ENCODE measurements around the gene CTAGE8.
"Not testable (repeated sequence)": the region's sequence is repeated elsewhere in the genome, so short reads cannot be mapped to it uniquely, and the experiment has no call there.

CTAGE8 gene

GRCh38 chr7:144255471-144255897 is 13.6 kb downstream of the CTAGE8 start:
- no peak for DNase-seq

DNA sequence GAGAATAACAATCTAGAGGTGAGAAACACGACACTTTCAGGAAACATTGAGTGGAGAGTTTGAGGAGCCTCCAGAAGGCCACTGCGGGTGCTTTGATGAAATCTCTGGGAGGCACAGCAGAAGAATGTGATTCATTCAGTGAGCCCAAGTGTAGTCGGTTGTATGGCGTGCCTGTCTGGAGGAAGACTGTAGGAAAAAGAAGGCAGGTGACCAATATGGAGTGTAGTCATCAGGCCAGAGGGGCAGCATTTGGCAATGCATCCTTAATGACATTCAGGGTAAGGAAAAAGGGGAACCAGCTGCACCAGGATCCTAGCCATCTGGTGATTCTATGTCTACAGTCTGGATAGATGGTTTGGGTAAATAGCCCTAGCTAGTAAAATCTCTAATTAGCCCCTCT is 16.8 kb downstream of the CTAGE8 start:
- not testable (repeated sequence) for DNase-seq

DNA sequence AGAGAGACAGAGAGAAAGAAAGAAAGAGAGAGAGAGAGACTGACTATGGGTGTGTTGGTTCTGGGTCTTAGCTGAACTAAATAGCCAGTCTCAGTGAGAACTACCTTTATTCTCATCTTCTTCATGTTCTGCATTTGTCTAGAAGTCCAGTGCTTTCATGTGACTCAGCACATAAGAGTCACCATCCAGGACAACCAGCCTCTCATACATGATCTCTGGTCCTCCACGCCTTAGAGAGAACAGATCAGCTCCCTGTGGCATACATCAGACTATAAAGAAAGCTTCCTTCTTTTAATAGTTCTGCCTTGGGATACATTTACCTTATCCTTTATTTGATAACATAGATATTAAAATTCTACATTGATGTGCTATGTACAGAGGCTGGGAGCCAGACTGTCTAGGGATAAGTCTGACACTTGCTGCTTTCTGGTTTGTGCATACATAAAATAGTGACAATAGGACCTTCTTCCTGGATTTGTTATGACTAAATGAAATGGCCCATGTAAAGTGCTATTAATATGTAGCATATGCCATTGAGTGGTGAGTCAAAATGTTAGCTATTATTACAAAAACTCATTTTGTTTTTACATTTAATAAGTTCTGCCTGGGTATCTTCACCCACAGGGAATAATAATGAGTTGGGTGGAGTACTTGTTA is 21.3 kb downstream of the CTAGE8 start:
- DNase-seq, result not testable (repeated sequence)

DNA sequence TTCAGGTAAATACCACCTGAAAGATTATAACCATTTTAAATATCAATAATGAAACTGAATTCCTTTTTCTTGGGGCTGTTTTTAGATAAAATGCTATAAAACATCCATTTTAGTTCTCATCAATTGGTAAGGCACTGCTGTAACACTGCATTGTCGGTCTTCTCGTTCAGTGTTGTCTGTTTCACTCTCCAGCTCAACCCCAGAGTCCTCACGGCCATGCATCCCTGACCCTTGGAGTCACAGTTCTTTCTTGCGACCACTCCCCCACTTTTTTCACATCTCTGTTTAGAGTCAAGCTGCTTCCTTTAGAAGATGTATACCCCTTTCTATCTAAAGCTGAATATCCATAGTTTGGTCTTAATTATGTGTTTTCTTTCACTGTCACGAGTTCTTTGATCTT is 22.1 kb downstream of the CTAGE8 start:
- not testable (repeated sequence) for DNase-seq

GRCh38 chr7:144245372-144245771 is 23.7 kb downstream of the CTAGE8 start:
- not testable (repeated sequence) for DNase-seq

DNA sequence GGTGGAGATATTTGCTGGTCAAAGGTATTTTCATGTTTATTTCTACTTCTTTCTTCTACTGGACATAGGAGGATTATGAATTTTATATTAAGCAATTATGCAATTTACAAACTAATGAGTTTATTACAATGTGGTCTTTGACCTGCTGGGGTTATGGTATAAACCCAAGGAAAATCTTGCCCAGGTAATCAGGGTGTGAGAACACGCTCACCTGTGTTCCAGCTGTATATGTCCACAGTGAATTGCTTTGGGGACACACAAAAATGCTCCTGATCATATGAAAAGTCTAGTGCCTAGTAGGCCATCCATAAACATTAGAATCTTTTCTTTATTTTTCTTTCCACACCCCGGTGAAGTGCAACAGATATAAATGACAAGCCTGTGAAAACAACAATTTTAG is 29.7 kb downstream of the CTAGE8 start, which contains the start of gene OR2A42:
Gene OR2A42, minus strand, starts transcription at position 241 of the 400 bp plus-strand sequence. CDS start 6,762 bp downstream, outside the sequence.
- DNase-seq, result not testable (repeated sequence)

GRCh38 chr7:144238530-144239082 is 30.5 kb downstream of the CTAGE8 start:
- DNase-seq, result not testable (repeated sequence)

DNA sequence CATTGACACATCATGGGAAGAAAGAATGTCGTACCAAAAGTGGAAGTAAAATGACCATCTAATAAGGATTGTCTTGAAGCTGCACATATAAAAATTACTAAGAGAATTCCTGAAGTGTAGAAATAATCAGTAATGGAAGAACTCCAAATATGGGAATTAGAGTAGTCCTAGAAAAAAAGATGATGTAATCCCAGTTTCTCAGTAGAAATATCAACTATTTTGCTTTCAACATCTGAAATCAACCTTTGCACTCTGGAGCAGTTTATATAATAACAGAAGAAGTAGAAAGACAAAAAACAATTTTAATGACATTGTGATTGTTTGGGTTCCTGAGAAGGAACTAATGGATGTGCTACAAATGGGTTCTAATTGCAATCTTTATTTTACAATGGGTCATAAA is 36.0 kb downstream of the CTAGE8 start:
- DNase-seq, result not testable (repeated sequence)

DNA sequence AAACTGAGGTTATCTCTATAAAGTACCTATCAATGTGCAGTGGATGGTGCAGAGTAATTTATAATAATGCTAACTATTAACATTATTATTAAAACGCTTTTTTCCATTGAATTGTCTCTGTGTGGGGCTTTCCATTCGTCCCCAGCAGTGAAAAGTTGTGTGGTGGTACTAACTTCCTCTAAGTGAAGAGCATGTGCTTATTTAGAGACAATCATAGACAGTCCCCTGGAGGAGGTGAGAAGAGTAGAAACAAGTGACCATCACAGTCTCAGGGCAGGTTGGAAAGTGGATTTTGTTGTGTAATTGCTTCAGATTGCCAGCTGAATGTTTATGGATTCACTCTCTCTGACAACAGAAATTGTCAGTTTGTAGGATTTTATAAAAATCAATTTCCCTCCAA is 38.1 kb downstream of the CTAGE8 start:
- not testable (repeated sequence) for DNase-seq

DNA sequence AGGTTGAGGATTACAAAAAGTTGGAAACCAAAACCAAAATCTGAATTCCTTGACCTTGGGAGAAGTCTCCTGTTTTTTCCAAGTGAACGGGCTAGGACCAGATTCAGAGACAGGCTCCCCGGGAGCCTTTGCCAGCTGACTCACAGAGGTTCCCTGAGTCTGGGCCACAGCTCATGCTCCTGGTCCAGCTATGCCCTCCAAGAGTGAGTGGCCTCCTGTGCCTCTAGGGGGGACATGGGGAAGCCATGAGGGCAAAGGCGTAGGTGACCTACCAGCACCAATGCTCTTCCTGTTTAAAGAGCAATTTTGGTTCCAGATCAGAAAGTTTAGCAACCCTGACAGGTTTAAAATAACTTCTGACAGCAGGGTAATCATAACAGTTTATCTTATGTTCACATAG is 40.3 kb downstream of the CTAGE8 start:
- not testable (repeated sequence) for DNase-seq

DNA sequence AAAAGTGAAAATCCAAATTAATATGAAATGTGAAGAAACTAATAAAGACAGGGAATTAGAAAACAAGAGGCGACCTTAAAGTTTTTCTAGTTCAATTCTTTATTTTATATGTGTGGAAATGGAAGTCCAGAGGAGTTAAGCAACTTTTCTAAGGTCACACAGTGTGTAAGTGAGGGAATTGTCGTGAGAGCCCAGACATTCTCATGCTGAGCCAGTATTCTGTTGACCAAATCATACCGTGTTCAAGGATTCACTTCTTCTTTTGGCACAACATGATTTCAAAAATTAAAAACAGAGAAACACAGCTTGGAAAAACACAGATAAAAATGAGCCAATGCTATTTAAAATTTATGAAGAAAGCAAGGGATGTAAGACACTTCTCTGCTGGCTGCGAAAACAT is 42.2 kb downstream of the CTAGE8 start:
- not testable (repeated sequence) for DNase-seq

GRCh38 chr7:144223675-144224074 is 45.4 kb downstream of the CTAGE8 start:
- not testable (repeated sequence) for DNase-seq

DNA sequence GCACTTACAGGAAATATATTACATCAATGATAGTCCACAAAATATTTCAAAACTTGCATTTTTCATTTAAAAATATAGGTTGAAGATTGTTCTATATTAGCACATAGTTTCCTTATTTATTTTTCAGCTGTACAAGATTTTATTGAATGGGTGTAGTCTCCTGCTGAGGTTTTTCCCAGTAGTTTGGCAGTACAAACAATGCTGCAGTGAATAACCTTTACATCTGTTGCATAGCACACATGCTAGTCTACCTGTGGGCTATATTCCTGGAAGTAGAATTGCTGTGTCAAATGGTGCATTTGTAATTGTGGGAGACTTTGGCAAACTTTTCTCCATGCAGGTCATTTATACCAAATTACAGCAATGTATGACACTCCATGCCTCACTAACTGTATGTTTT is 48.6 kb downstream of the CTAGE8 start:
- DNase-seq, result not testable (repeated sequence)

DNA sequence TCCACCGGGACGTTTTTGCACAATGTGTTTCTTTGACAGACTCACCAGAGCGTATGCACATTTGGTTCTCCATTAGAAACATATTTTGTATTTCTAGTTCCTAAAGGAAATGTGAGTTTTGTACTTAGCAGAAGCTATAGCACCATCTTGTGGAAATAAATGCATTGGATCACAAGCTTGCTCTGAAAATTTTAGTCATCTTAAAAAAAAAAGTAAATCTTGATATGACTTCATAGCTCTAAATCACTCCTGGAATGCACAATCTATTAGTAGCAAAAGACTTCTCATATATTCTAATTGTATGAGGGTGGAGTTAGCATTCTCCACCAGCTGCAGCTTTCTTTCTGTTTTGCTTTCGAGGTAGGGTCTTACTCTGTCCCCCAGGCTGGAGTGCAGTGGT is 49.9 kb downstream of the CTAGE8 start:
- not testable (repeated sequence) for DNase-seq

GRCh38 chr7:144218581-144218980 is 50.5 kb downstream of the CTAGE8 start:
- DNase-seq, result not testable (repeated sequence)

DNA sequence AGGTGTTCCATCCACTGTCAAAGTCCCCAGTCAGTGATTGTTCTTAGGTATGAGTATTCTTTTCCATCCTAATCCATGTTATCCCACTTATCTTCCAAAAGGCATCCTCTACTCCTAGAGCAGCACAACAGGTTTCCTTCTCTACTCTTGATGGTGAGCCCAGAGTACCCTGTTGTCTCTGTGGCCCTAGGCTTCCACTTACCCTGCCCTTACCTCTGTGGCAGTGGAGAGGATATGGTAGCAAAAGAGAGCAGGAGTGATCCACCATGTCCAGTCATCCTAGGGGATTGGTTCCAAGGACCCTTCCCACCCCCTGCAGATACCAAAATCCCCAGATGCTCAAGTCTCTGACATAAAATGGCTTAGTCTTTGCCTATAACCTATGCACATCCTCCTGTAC is 51.9 kb downstream of the CTAGE8 start:
- DNase-seq, result not testable (repeated sequence)

Measured in amygdala (tissue), 56 donors.